HCT116 (cell line): ENCODE measurements around the gene RARG.

Experiments used
- CEBPB ChIP-seq: IDR thresholded peaks from 2 replicates; pipeline ENCODE4 v1.6.1; 2012; ENCODE audit warnings: low read depth
- EZH2 ChIP-seq: fragments of 200-600 bp; sonication (generic); IDR thresholded peaks from 2 replicates; pipeline ENCODE4 v1.6.1; 2017; ENCODE audit warnings: antibody characterized with exemption, mixed run types
- EZH2phosphoT487 ChIP-seq: fragments of 200-600 bp; IDR thresholded peaks from 2 replicates; pipeline ENCODE4 v1.6.1; 2018; ENCODE audit warnings: antibody characterized with exemption, borderline replicate concordance
- FOSL1 ChIP-seq: IDR thresholded peaks from 2 replicates; pipeline ENCODE4 v1.6.1; 2012; ENCODE audit warnings: low read depth
- JUND ChIP-seq: IDR thresholded peaks from 2 replicates; pipeline ENCODE4 v1.6.1; 2012
- POLR2A ChIP-seq: IDR thresholded peaks from 2 replicates; pipeline ENCODE4 v1.7.0; 2011; ENCODE audit warnings: borderline replicate concordance; ENCODE audit not compliant: insufficient read depth, insufficient read length; ENCODE audit errors: extremely low read depth
- POLR2AphosphoS5 ChIP-seq: IDR thresholded peaks from 2 replicates; pipeline ENCODE4 v1.6.1; 2011; ENCODE audit warnings: mild to moderate bottlenecking, low read depth, low read length, moderate library complexity
- RAD21 ChIP-seq: IDR thresholded peaks from 2 replicates; pipeline ENCODE4 v1.6.1; 2012; ENCODE audit warnings: low read depth, mild to moderate bottlenecking
- REST ChIP-seq: IDR thresholded peaks from 2 replicates; pipeline ENCODE4 v1.6.1; 2012; ENCODE audit warnings: low read depth
- SIN3A ChIP-seq: IDR thresholded peaks from 2 replicates; pipeline ENCODE4 v1.6.1; 2012; ENCODE audit warnings: low read depth
- YY1 ChIP-seq: IDR thresholded peaks from 2 replicates; pipeline ENCODE4 v1.6.1; 2011; ENCODE audit warnings: low read length, low read depth, moderate library complexity, mild to moderate bottlenecking; ENCODE audit not compliant: insufficient replicate concordance; ENCODE audit errors: extremely low read depth
- TF ChIP-seq, protein P1 (sequence below), 3 experiments: fragments of 200-600 bp in 1 of 3; sonication (generic) in 1 of 3; IDR thresholded peaks in 2 of 3; conservative IDR thresholded peaks in 1 of 3; 2 replicates each; pipeline ENCODE4 v1.5.1; 2012 to 2017; ENCODE audit warnings: low read depth in 2 of 3, low read length in 2 of 3, antibody characterized with exemption in 1 of 3, borderline replicate concordance in 1 of 3, control low read depth in 1 of 3, mild to moderate bottlenecking in 1 of 3, mixed read lengths in 1 of 3, mixed run types in 1 of 3, moderate library complexity in 1 of 3; ENCODE audit not compliant: insufficient read depth in 1 of 3
- TF ChIP-seq, protein P2 (sequence below): IDR thresholded peaks from 2 replicates; pipeline ENCODE4 v1.6.1; 2012

DNA sequence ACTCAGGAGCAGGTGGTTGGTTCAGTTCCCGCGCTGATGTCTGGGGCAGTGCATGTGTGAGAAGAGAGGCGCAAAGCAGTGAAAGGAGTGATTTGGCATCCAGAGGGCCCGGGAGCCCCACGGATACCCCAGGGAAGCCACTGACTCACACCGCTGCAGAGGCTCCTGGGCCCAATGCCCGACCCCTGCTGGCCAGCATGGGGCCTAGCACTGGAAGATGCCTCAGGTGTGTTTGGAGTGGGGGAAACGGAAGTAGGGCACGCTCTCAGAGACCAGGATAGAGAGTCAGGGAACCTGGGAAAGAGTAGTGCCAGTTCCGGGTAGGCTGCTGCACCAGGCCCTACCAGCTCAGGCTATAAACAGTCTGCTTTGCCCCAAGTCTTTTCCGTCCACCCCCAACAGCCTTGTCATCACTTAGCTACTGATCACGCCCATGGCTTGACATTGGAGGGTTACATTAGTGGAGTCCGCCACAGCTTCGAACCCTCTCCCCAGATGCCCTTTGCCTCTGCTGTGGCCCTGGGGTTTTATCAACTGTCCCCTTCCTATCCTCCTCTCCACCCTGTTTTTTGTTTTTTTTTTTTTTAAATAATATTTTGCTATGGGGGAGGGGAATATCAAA lies 41.8 kb downstream of the RARG start:
- no peak for TF ChIP-seq REST
- TF ChIP-seq, protein P1, sequence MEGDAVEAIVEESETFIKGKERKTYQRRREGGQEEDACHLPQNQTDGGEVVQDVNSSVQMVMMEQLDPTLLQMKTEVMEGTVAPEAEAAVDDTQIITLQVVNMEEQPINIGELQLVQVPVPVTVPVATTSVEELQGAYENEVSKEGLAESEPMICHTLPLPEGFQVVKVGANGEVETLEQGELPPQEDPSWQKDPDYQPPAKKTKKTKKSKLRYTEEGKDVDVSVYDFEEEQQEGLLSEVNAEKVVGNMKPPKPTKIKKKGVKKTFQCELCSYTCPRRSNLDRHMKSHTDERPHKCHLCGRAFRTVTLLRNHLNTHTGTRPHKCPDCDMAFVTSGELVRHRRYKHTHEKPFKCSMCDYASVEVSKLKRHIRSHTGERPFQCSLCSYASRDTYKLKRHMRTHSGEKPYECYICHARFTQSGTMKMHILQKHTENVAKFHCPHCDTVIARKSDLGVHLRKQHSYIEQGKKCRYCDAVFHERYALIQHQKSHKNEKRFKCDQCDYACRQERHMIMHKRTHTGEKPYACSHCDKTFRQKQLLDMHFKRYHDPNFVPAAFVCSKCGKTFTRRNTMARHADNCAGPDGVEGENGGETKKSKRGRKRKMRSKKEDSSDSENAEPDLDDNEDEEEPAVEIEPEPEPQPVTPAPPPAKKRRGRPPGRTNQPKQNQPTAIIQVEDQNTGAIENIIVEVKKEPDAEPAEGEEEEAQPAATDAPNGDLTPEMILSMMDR (IDR thresholded peaks at IDR 0.05 in 2 of 3, conservative IDR thresholded peaks at IDR 0.05 in 1 of 3; ENCODE audit: borderline replicate concordance in 1 of 3, insufficient read depth in 1 of 3, low read depth in 2 of 3, low read length in 2 of 3) = peak; percentile 63 to 96 (median 88)
- TF ChIP-seq JUND = no peak; the same call in 1 of the 2 replicates
- TF ChIP-seq EZH2phosphoT487 = no peak
- TF ChIP-seq YY1 = no peak
- TF ChIP-seq RAD21 = peak; percentile 54
- no peak for TF ChIP-seq EZH2
- TF ChIP-seq POLR2AphosphoS5 = peak; percentile 39; the same call in 1 of the 2 replicates
- TF ChIP-seq POLR2A = no peak
- TF ChIP-seq, protein P2, sequence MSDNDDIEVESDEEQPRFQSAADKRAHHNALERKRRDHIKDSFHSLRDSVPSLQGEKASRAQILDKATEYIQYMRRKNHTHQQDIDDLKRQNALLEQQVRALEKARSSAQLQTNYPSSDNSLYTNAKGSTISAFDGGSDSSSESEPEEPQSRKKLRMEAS = no peak
- no peak for TF ChIP-seq CEBPB
- TF ChIP-seq SIN3A = no peak
- no peak for TF ChIP-seq FOSL1
